H9 (cell line): ENCODE data around the gene BCAR3. TPM values are rescaled to one million over a fixed set of nuclear protein-coding genes. Genes with fewer than 3 reads are reported as not detected.

Source experiments
- DNase-seq: peaks from one replicate; pipeline ENCODE4 v3.0.0-alpha.2; 2017
- H2AFZ ChIP-seq: one replicate; pipeline ENCODE4 v1.6.1; 2013; ENCODE audit warnings: mild to moderate bottlenecking, low read length, control low read depth, moderate library complexity
- H2AK5ac ChIP-seq: 2 replicates; pipeline ENCODE4 v1.6.1; 2013; ENCODE audit warnings: low read length, control low read depth, mixed read lengths; ENCODE audit not compliant: insufficient read length
- H2BK120ac ChIP-seq: one replicate; pipeline ENCODE4 v1.6.1; 2013; ENCODE audit warnings: low read depth, mild to moderate bottlenecking, low read length, control low read depth, inconsistent platforms; ENCODE audit not compliant: poor library complexity, severe bottlenecking
- H2BK12ac ChIP-seq: 2 replicates; pipeline ENCODE4 v1.6.1; 2013; ENCODE audit warnings: low read length, control low read depth, mixed read lengths, low read depth; ENCODE audit not compliant: insufficient read length
- H2BK15ac ChIP-seq: 2 replicates; pipeline ENCODE4 v1.6.1; 2013; ENCODE audit warnings: low read depth, low read length, control low read depth
- H2BK20ac ChIP-seq: one replicate; pipeline ENCODE4 v1.6.1; 2013; ENCODE audit warnings: low read depth, mild to moderate bottlenecking, low read length, control low read depth, inconsistent platforms; ENCODE audit not compliant: poor library complexity, severe bottlenecking
- H2BK5ac ChIP-seq: 2 replicates; pipeline ENCODE4 v1.6.1; 2013; ENCODE audit warnings: low read length, control low read depth, mixed read lengths; ENCODE audit not compliant: insufficient read length
- H3K14ac ChIP-seq: 2 replicates; pipeline ENCODE4 v1.6.1; 2013; ENCODE audit warnings: low read length, control low read depth; ENCODE audit not compliant: insufficient read depth
- H3K18ac ChIP-seq: 2 replicates; pipeline ENCODE4 v1.6.1; 2013; ENCODE audit warnings: low read depth, mild to moderate bottlenecking, mixed read lengths, low read length, control low read depth; ENCODE audit not compliant: insufficient read length
- H3K23ac ChIP-seq: 2 replicates; pipeline ENCODE4 v1.6.1; 2013; ENCODE audit warnings: low read length, control low read depth, mixed read lengths, low read depth; ENCODE audit not compliant: insufficient read length
- H3K23me2 ChIP-seq: 2 replicates; pipeline ENCODE4 v1.6.1; 2013; ENCODE audit warnings: low read depth, mild to moderate bottlenecking, mixed read lengths, low read length, control low read depth; ENCODE audit not compliant: insufficient read length, poor library complexity, severe bottlenecking
- H3K27ac ChIP-seq: 2 replicates; pipeline ENCODE4 v1.5.1; 2013; ENCODE audit warnings: low read length, control low read depth, mixed read lengths, low read depth; ENCODE audit not compliant: insufficient read length
- H3K27me3 ChIP-seq: 2 replicates; pipeline ENCODE4 v1.6.1; 2013; ENCODE audit warnings: low read length, control low read depth, inconsistent platforms; ENCODE audit not compliant: insufficient read depth
- H3K4ac ChIP-seq: 2 replicates; pipeline ENCODE4 v1.6.1; 2013; ENCODE audit warnings: low read depth, mild to moderate bottlenecking, control low read depth, inconsistent platforms, low read length, moderate library complexity
- H3K4me1 ChIP-seq: 2 replicates; pipeline ENCODE4 v1.6.1; 2013; ENCODE audit warnings: low read length, control low read depth, inconsistent platforms; ENCODE audit not compliant: insufficient read depth
- H3K4me2 ChIP-seq: 2 replicates; pipeline ENCODE4 v1.6.1; 2013; ENCODE audit warnings: low read length, control low read depth, mixed read lengths; ENCODE audit not compliant: insufficient read length, insufficient read depth
- H3K56ac ChIP-seq: 2 replicates; pipeline ENCODE4 v1.6.1; 2013; ENCODE audit warnings: low read depth, mild to moderate bottlenecking, mixed read lengths, low read length, control low read depth; ENCODE audit not compliant: insufficient read length
- H3K79me1 ChIP-seq: 2 replicates; pipeline ENCODE4 v1.6.1; 2013; ENCODE audit warnings: low read depth, mild to moderate bottlenecking, moderate library complexity, low read length, control low read depth, inconsistent platforms; ENCODE audit not compliant: insufficient read depth, poor library complexity, severe bottlenecking
- H3K79me2 ChIP-seq: 2 replicates; pipeline ENCODE4 v1.6.1; 2013; ENCODE audit warnings: low read length, control low read depth, inconsistent platforms; ENCODE audit not compliant: insufficient read depth
- H3K9ac ChIP-seq: 2 replicates; pipeline ENCODE4 v1.6.1; 2013; ENCODE audit warnings: low read length, control low read depth, mixed read lengths; ENCODE audit not compliant: insufficient read length; ENCODE audit errors: extremely low read depth
- H3K9me3 ChIP-seq: one replicate; pipeline ENCODE4 v1.6.1; 2013; ENCODE audit warnings: low read depth, low read length, inconsistent platforms; ENCODE audit not compliant: control insufficient read depth
- H3T11ph ChIP-seq: one replicate; pipeline ENCODE4 v1.6.1; 2013; ENCODE audit warnings: mild to moderate bottlenecking, low read length, control low read depth, inconsistent platforms
- H4K20me1 ChIP-seq: one replicate; pipeline ENCODE4 v1.6.1; 2013; ENCODE audit not compliant: control insufficient read depth, insufficient read length, insufficient read depth
- H4K5ac ChIP-seq: 2 replicates; pipeline ENCODE4 v1.6.1; 2013; ENCODE audit warnings: low read depth, mild to moderate bottlenecking, mixed read lengths, low read length, control low read depth; ENCODE audit not compliant: insufficient read length
- H4K8ac ChIP-seq: replicated peaks from 2 replicates; pipeline ENCODE4 v1.6.1; 2013; ENCODE audit warnings: low read length, control low read depth, mixed read lengths, low read depth; ENCODE audit not compliant: insufficient read length
- H4K91ac ChIP-seq: 2 replicates; pipeline ENCODE4 v1.6.1; 2013; ENCODE audit warnings: low read depth, mild to moderate bottlenecking, moderate library complexity, mixed read lengths, low read length, control low read depth; ENCODE audit not compliant: insufficient read length
- H3K27ac Mint-ChIP-seq, 3 experiments: 2 replicates in 2 of 3; 3 replicates in 1 of 3; pipeline ENCODE4 v1.8.0; 2020 to 2021; ENCODE audit warnings: mixed read lengths in 3 of 3, mild to moderate bottlenecking in 1 of 3, moderate library complexity in 1 of 3
- H3K27me3 Mint-ChIP-seq: 2 replicates; pipeline ENCODE4 v1.8.0; 2021; ENCODE audit warnings: low read depth, mild to moderate bottlenecking, moderate library complexity, mixed read lengths
- H3K36me3 Mint-ChIP-seq, 3 experiments: 2 replicates in 2 of 3; 3 replicates in 1 of 3; pipeline ENCODE4 v1.8.0; 2020 to 2021; ENCODE audit warnings: low read depth in 3 of 3, mixed read lengths in 3 of 3; ENCODE audit not compliant: insufficient read depth in 1 of 3
- H3K4me1 Mint-ChIP-seq, 2 experiments: 2 replicates each; pipeline ENCODE4 v1.8.0; 2020; ENCODE audit warnings: mixed read lengths in 2 of 2
- H3K4me3 Mint-ChIP-seq, 2 experiments: 2 replicates in 1 of 2; 3 replicates in 1 of 2; pipeline ENCODE4 v1.8.0; 2020 to 2021; ENCODE audit warnings: mild to moderate bottlenecking in 2 of 2, mixed read lengths in 2 of 2, moderate library complexity in 1 of 2
- H3K9me3 Mint-ChIP-seq, 2 experiments: 2 replicates in 1 of 2; 3 replicates in 1 of 2; pipeline ENCODE4 v1.8.0; 2020; ENCODE audit warnings: mild to moderate bottlenecking in 2 of 2, mixed read lengths in 2 of 2, moderate library complexity in 1 of 2
- WGBS: extraction: QIAGEN DNeasy Blood & Tissue Kit; methylation state at CpG from one replicate; pipeline ENCODE4 v1.1.7; 2013; ENCODE audit warnings: missing lambda C conversion rate, low lambda C conversion rate, mixed read lengths; ENCODE audit not compliant: insufficient read length; ENCODE audit errors: extremely low coverage; 5-methylcytosine and 5-hydroxymethylcytosine counted together
- total RNA-seq: library from RNA; stranded (reverse); gene quantifications from 2 replicates; pipeline ENCODE4 v1.2.1, GENCODE V29; 2021
- TF ChIP-seq, protein P1 (sequence below): fragments of 200-600 bp; sonication (generic); conservative IDR thresholded peaks from 3 replicates; pipeline ENCODE4 v1.8.0; 2021; ENCODE audit warnings: antibody characterized with exemption, mild to moderate bottlenecking

BCAR3 gene
- total RNA-seq, 1 experiment from 2014 or later = 4.9 TPM

DNA sequence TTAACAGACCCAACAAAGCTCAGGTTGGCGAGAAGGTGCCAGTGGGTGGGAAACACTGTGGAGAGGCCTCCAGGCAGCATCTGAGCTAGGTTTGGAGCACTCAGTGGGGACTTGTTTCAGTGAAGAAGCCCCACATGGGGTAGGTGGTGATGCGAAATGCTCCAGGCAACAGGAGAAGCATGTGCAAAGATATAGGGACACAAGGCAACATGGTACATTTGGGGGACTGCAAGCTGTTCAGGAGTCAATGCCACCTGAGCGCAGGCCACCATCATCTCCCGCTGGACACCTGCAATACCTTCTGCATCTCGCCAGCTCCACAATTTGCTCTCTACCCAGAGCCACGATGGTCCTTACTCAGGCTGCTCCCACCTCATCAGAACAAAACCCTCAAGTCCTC is 28.0 kb downstream of the BCAR3 start:
- Histone ChIP-seq H4K91ac (no peak overlapping the region), H2AFZ (no peak overlapping the region), H4K8ac (no peak overlapping the region), H3K27ac (no peak overlapping the region), H3K9me3 (no peaks in the 10 kb centered on the region), H3K23ac (no peak overlapping the region), H3K56ac (no peak overlapping the region), H3K79me1 (no peaks in the 10 kb centered on the region), H3K14ac (no peak overlapping the region), H3K23me2 (no peaks in the 10 kb centered on the region), H3T11ph (no peak overlapping the region), H2BK5ac (no peak overlapping the region), H4K20me1 (no peaks in the 10 kb centered on the region), H2BK120ac (no peak overlapping the region), H3K4me1 (no peaks in the 10 kb centered on the region), H3K9ac (no peak overlapping the region), H3K4me2 (no peak overlapping the region), H2BK12ac (no peak overlapping the region), H2BK20ac (no peak overlapping the region), H3K79me2 (no peaks in the 10 kb centered on the region), H3K4ac (no peak overlapping the region), H2AK5ac (no peak overlapping the region), H3K27me3 (no peaks in the 10 kb centered on the region), H3K18ac (no peak overlapping the region), H2BK15ac (no peak overlapping the region), H4K5ac (no peak overlapping the region)
- H3K9me3 Mint-ChIP-seq = no peaks in the 10 kb centered on the region; a peak in 1 of 5 replicates
- no CpG with 5 or more reads among the region's 6 CpGs for WGBS
- no peak overlapping the region for H3K4me3 Mint-ChIP-seq
- TF ChIP-seq, protein P1, sequence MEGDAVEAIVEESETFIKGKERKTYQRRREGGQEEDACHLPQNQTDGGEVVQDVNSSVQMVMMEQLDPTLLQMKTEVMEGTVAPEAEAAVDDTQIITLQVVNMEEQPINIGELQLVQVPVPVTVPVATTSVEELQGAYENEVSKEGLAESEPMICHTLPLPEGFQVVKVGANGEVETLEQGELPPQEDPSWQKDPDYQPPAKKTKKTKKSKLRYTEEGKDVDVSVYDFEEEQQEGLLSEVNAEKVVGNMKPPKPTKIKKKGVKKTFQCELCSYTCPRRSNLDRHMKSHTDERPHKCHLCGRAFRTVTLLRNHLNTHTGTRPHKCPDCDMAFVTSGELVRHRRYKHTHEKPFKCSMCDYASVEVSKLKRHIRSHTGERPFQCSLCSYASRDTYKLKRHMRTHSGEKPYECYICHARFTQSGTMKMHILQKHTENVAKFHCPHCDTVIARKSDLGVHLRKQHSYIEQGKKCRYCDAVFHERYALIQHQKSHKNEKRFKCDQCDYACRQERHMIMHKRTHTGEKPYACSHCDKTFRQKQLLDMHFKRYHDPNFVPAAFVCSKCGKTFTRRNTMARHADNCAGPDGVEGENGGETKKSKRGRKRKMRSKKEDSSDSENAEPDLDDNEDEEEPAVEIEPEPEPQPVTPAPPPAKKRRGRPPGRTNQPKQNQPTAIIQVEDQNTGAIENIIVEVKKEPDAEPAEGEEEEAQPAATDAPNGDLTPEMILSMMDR = no peak
- peak overlapping the region in 2 of 3 experiments; percentile 19 to 34; a peak in 3 of 7 replicates for H3K27ac Mint-ChIP-seq
- no peaks in the 10 kb centered on the region for H3K27me3 Mint-ChIP-seq
- H3K36me3 Mint-ChIP-seq = peaks cover 5 to 8% (median 7%) of the 10 kb centered on the region in 3 experiments; a peak in 5 of 7 replicates
- DNase-seq = no peak
- 0 out of 4 replicates have a peak, but pooled peaks cover 0 to 6% of the 10 kb centered on the region in 2 experiments for H3K4me1 Mint-ChIP-seq
